GM12878 (cell line): Measurements from ENCODE around the gene MSRB2. TPM values are rescaled to one million over a fixed set of nuclear protein-coding genes. Genes with fewer than 3 reads are reported as not detected.

Experiments used
- ATAC-seq: fragments of 200-7000 bp; cut with Tn5 transposase; 3 replicates; pipeline ENCODE4 v1.9.1; 2020; ENCODE audit warnings: mild to moderate bottlenecking, moderate library complexity
- BruUV-seq: library from RNA; stranded (reverse); fragments of 400-500 nt; replicated peaks from 2 replicates; lab custom pipeline; 2021; lab: Mats Ljungman, UMichigan
- CTCF ChIA-PET: fragments of 300-600 bp; sonication (Branson Sonifier 250); formaldehyde crosslinking; extraction: SDS; loops from one replicate; lab custom pipeline; 2021; ENCODE audit warnings: inconsistent platforms; lab: Yijun Ruan, JAX
- POLR2A ChIA-PET: fragments of 350-600 bp; formaldehyde crosslinking; extraction: SDS; loops from one replicate; lab custom pipeline; 2021; ENCODE audit warnings: inconsistent platforms; lab: Charles Lee
- RAD21 ChIA-PET: fragments of 300-600 bp; sonication (Branson Sonifier 250); formaldehyde crosslinking; loops from one replicate; lab custom pipeline; 2023; ENCODE audit warnings: antibody characterized with exemption; ENCODE audit not compliant: unreplicated experiment; lab: Charles Lee
- SMC1A ChIA-PET: fragments of 300-600 bp; sonication (Branson Sonifier 250); formaldehyde crosslinking; loops from one replicate; lab custom pipeline; 2023; ENCODE audit not compliant: unreplicated experiment, uncharacterized antibody; lab: Charles Lee
- DNase-seq: peaks from one replicate; pipeline ENCODE4 v3.0.0-alpha.2; 2011; ENCODE audit warnings: low read depth, low spot score
- FAIRE-seq: peaks from 3 replicates; lab custom pipeline; 2011; peaks lifted over from hg19 to GRCh38; lab: Jason Lieb, UNC
- H2AFZ ChIP-seq: 2 replicates; pipeline ENCODE4 v1.6.0; 2011; ENCODE audit warnings: low read depth, low read length, control low read depth; ENCODE audit not compliant: control insufficient read depth
- H3K27ac ChIP-seq: 2 replicates; pipeline ENCODE4 v1.5.1; 2011; ENCODE audit warnings: control low read depth; ENCODE audit not compliant: control insufficient read depth, insufficient read depth
- H3K27me3 ChIP-seq, 2 experiments: replicated peaks in 1 of 2; 2 replicates each; pipeline versions ENCODE4 v1.6.0 to v1.6.1; 2011; ENCODE audit warnings: low read length in 1 of 2; ENCODE audit not compliant: control insufficient read depth in 2 of 2, insufficient read depth in 2 of 2
- H3K36me3 ChIP-seq, 2 experiments: 2 replicates each; pipeline ENCODE4 v1.5.1; 2011; ENCODE audit warnings: low read length in 1 of 2; ENCODE audit not compliant: control insufficient read depth in 2 of 2, insufficient read depth in 2 of 2
- H3K4me1 ChIP-seq: 2 replicates; pipeline ENCODE4 v1.6.1; 2011; ENCODE audit warnings: mild to moderate bottlenecking, low read length, moderate library complexity, mixed read lengths; ENCODE audit not compliant: control insufficient read depth, insufficient read depth
- H3K4me2 ChIP-seq: 2 replicates; pipeline ENCODE4 v1.6.0; 2011; ENCODE audit warnings: control low read depth; ENCODE audit not compliant: control insufficient read depth, insufficient read depth
- H3K4me3 ChIP-seq: fragments of 200-600 bp; sonication (generic); 2 replicates; pipeline ENCODE4 v1.5.1; 2016
- H3K79me2 ChIP-seq: 2 replicates; pipeline ENCODE4 v1.6.0; 2011; ENCODE audit warnings: low read length; ENCODE audit not compliant: control insufficient read depth, insufficient read depth
- H3K9ac ChIP-seq: 2 replicates; pipeline ENCODE4 v1.8.0; 2011; ENCODE audit warnings: low read length, control low read depth, mixed read lengths; ENCODE audit not compliant: control insufficient read depth, insufficient read depth
- H3K9me3 ChIP-seq: replicated peaks from 3 replicates; pipeline ENCODE4 v1.5.1; 2011; ENCODE audit warnings: mild to moderate bottlenecking, low read length; ENCODE audit not compliant: control insufficient read depth, insufficient read depth
- H4K20me1 ChIP-seq: 2 replicates; pipeline ENCODE4 v1.6.0; 2011; ENCODE audit not compliant: control insufficient read depth, insufficient read depth
- BACH1 ChIP-seq: fragments of 450-650 bp; IDR thresholded peaks from 2 replicates; pipeline ENCODE4 v1.6.1; 2017; ENCODE audit warnings: mild to moderate bottlenecking, borderline replicate concordance
- ESRRA ChIP-seq: IDR thresholded peaks from 2 replicates; pipeline ENCODE4 v1.6.1; 2012; ENCODE audit warnings: mild to moderate bottlenecking, low read length, improper control_type of control experiment
- MTA2 ChIP-seq: fragments of 450-650 bp; IDR thresholded peaks from 2 replicates; pipeline ENCODE4 v1.6.1; 2016; ENCODE audit warnings: low read depth, mild to moderate bottlenecking, moderate library complexity
- PAX8 ChIP-seq: fragments of 450-650 bp; IDR thresholded peaks from 2 replicates; pipeline ENCODE4 v1.6.1; 2017; ENCODE audit warnings: mild to moderate bottlenecking, moderate library complexity
- PML ChIP-seq: IDR thresholded peaks from 2 replicates; pipeline ENCODE4 v1.6.1; 2012; ENCODE audit warnings: low read length, inconsistent platforms
- RBBP5 ChIP-seq: fragments of 200-600 bp; sonication (generic); conservative IDR thresholded peaks from 2 replicates; pipeline ENCODE4 v1.6.1; 2016
- RUNX3 ChIP-seq: IDR thresholded peaks from 2 replicates; pipeline ENCODE4 v1.6.1; 2012; ENCODE audit warnings: low read length, inconsistent platforms
- TARDBP ChIP-seq: IDR thresholded peaks from 2 replicates; pipeline ENCODE4 v1.6.1; 2016; ENCODE audit warnings: borderline replicate concordance
- TCF3 ChIP-seq: IDR thresholded peaks from 2 replicates; pipeline ENCODE4 v1.6.1; 2012; ENCODE audit warnings: low read depth, mild to moderate bottlenecking, low read length, borderline replicate concordance; ENCODE audit not compliant: insufficient read depth
- WGBS: methylation state at CpG from one replicate; pipeline ENCODE4 v1.1.6; 2016; ENCODE audit warnings: low lambda C conversion rate; ENCODE audit not compliant: insufficient replicate concordance, insufficient coverage; ENCODE audit errors: missing lambda C conversion rate; 5-methylcytosine and 5-hydroxymethylcytosine counted together
- in situ Hi-C: fragments of 300-500 bp; cut with MboI; formaldehyde crosslinking; loops from 9 replicates; pipeline ENCODE4 v1.14.3; 2018; ENCODE audit warnings: mixed read lengths
- intact Hi-C: fragments of 100-400 bp; cut with micrococcal nuclease; formaldehyde crosslinking; loops from one replicate; pipeline ENCODE4 v1.14.2; 2022; ENCODE audit not compliant: unreplicated experiment
- polyA plus RNA-seq, 11 experiments: library from polyadenylated mRNA; depleted of rRNA in 4 of 11; unstranded in 6 of 11; stranded (reverse) in 5 of 11; fragments of >200 nt; fragmentation: Nextera tagmentation in 4 of 11; fragmentation: Illumina TruSeq in 1 of 11; extraction: Ambion mirVana in 4 of 11; extraction: Trizol in 1 of 11; gene quantifications; 1 replicate in 1 of 11; 2 replicates in 10 of 11; pipeline versions ENCODE4 v1.2.1 to v1.2.3, GENCODE V29; 2011 to 2016; ENCODE audit warnings: inconsistent platforms in 2 of 11, missing spikeins in 2 of 11, low read depth in 1 of 11
- total RNA-seq, 4 experiments: library from RNA; depleted of rRNA in 3 of 4; stranded (reverse); fragments of >200 nt in 3 of 4; fragmentation: Illumina TruSeq in 1 of 4; extraction: Trizol in 1 of 4; gene quantifications; 2 replicates each; pipeline versions ENCODE4 v1.2.1 to v1.2.3, GENCODE V29; 2013 to 2021
- TF ChIP-seq, protein P1 (sequence below): fragments of 450-650 bp; IDR thresholded peaks from 2 replicates; pipeline ENCODE4 v1.6.1; 2017; ENCODE audit warnings: antibody characterized with exemption, mild to moderate bottlenecking, moderate library complexity
- TF ChIP-seq, protein P2 (sequence below): IDR thresholded peaks from 2 replicates; pipeline ENCODE4 v1.6.1; 2012; ENCODE audit warnings: improper control_type of control experiment, low read depth, low read length; ENCODE audit not compliant: insufficient replicate concordance
- TF ChIP-seq, protein P3 (sequence below): fragments of 450-650 bp; formaldehyde crosslinking; IDR thresholded peaks from 2 replicates; pipeline ENCODE4 v1.5.0; 2022; ENCODE audit warnings: mild to moderate bottlenecking, missing genetic modification characterization

MSRB2 gene
- total and polyA plus RNA-seq, 10 of the 15 experiments (the other 5 are each of a cell fraction or from before 2014, with no cell fraction given), result 1.5 to 18.6 (median 6.2) TPM

DNA sequence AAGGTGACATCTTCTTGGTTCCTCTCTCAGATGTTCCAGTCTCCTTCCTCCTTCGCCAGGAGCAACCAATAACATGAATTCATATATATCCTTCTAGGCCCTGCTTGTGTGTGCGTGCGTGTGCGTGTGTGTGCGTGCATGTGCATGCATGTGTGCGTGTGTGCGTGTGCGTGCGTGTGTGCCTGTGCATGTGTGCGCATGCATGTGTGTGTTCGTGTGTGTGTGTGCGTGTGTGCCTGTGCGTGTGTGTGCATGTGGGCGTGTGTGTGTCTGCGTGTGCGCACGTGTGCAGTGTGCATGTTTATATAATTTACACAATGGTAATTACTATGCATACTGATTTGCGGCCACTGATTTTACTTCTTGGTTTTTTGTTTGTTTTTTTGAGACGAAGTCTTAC, 52.8 kb downstream of the MSRB2 start (continued):
- TF ChIP-seq PML, result no peak
- TF ChIP-seq BACH1, result no peak
- TF ChIP-seq TCF3, result peak; percentile 67; the same call in 1 of the 2 replicates

DNA sequence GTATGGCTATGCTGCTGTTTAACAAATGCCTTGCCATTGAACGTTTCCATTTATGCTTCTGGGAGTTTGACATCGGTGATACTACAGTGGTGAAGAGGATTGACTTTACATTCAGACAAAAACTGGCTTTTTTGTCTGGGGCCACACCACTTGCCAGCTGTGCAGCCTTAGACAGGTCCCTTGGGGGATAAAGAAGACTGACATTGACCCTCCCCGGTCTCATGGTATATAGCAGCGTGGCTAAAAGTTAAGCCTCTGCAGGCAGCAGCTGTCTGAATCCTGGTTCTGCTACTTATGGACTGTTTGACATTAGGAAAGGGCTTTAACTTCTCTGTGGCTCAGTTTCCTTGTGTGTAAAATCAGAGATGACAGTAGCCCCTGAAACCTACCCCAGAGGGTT, 54.7 kb downstream of the MSRB2 start:
- H3K27me3 ChIP-seq, result no peaks in the 10 kb centered on the region
- no peak overlapping the region for H3K4me2 ChIP-seq
- ChIA-PET POLR2A (no interaction called here), RAD21 (no interaction called here), CTCF (no interaction called here), SMC1A (no interaction called here)
- no peaks in the 10 kb centered on the region for H4K20me1 ChIP-seq
- H3K27ac ChIP-seq, result no peak overlapping the region
- H3K9ac ChIP-seq, result no peak overlapping the region
- H3K4me1 ChIP-seq, result no peaks in the 10 kb centered on the region; the same call in 1 of the 2 replicates
- no peak overlapping the region for H2AFZ ChIP-seq
- no peak for ATAC-seq
- in situ Hi-C loops (no loop called here), intact Hi-C loops (no loop called here)
- WGBS, result 30% methylated on average over 4 of the region's 4 CpGs
- DNase-seq, result no peak
- BruUV-seq, result no TSS peak
- H3K36me3 ChIP-seq, result no peaks in the 10 kb centered on the region
- no peak for FAIRE-seq
- H3K4me3 ChIP-seq, result no peak overlapping the region
- H3K9me3 ChIP-seq, result no peaks in the 10 kb centered on the region
- no peaks in the 10 kb centered on the region for H3K79me2 ChIP-seq
- TF ChIP-seq TARDBP (no peak), MTA2 (no peak), ESRRA (no peak), RBBP5 (no peak), PAX8 (no peak), TCF3 (no peak), RUNX3 (no peak)
- TF ChIP-seq, protein P1, sequence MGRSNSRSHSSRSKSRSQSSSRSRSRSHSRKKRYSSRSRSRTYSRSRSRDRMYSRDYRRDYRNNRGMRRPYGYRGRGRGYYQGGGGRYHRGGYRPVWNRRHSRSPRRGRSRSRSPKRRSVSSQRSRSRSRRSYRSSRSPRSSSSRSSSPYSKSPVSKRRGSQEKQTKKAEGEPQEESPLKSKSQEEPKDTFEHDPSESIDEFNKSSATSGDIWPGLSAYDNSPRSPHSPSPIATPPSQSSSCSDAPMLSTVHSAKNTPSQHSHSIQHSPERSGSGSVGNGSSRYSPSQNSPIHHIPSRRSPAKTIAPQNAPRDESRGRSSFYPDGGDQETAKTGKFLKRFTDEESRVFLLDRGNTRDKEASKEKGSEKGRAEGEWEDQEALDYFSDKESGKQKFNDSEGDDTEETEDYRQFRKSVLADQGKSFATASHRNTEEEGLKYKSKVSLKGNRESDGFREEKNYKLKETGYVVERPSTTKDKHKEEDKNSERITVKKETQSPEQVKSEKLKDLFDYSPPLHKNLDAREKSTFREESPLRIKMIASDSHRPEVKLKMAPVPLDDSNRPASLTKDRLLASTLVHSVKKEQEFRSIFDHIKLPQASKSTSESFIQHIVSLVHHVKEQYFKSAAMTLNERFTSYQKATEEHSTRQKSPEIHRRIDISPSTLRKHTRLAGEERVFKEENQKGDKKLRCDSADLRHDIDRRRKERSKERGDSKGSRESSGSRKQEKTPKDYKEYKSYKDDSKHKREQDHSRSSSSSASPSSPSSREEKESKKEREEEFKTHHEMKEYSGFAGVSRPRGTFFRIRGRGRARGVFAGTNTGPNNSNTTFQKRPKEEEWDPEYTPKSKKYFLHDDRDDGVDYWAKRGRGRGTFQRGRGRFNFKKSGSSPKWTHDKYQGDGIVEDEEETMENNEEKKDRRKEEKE, result no peak
- TF ChIP-seq, protein P2, sequence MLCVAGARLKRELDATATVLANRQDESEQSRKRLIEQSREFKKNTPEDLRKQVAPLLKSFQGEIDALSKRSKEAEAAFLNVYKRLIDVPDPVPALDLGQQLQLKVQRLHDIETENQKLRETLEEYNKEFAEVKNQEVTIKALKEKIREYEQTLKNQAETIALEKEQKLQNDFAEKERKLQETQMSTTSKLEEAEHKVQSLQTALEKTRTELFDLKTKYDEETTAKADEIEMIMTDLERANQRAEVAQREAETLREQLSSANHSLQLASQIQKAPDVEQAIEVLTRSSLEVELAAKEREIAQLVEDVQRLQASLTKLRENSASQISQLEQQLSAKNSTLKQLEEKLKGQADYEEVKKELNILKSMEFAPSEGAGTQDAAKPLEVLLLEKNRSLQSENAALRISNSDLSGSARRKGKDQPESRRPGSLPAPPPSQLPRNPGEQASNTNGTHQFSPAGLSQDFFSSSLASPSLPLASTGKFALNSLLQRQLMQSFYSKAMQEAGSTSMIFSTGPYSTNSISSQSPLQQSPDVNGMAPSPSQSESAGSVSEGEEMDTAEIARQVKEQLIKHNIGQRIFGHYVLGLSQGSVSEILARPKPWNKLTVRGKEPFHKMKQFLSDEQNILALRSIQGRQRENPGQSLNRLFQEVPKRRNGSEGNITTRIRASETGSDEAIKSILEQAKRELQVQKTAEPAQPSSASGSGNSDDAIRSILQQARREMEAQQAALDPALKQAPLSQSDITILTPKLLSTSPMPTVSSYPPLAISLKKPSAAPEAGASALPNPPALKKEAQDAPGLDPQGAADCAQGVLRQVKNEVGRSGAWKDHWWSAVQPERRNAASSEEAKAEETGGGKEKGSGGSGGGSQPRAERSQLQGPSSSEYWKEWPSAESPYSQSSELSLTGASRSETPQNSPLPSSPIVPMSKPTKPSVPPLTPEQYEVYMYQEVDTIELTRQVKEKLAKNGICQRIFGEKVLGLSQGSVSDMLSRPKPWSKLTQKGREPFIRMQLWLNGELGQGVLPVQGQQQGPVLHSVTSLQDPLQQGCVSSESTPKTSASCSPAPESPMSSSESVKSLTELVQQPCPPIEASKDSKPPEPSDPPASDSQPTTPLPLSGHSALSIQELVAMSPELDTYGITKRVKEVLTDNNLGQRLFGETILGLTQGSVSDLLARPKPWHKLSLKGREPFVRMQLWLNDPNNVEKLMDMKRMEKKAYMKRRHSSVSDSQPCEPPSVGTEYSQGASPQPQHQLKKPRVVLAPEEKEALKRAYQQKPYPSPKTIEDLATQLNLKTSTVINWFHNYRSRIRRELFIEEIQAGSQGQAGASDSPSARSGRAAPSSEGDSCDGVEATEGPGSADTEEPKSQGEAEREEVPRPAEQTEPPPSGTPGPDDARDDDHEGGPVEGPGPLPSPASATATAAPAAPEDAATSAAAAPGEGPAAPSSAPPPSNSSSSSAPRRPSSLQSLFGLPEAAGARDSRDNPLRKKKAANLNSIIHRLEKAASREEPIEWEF, result no peak
- TF ChIP-seq, protein P3, sequence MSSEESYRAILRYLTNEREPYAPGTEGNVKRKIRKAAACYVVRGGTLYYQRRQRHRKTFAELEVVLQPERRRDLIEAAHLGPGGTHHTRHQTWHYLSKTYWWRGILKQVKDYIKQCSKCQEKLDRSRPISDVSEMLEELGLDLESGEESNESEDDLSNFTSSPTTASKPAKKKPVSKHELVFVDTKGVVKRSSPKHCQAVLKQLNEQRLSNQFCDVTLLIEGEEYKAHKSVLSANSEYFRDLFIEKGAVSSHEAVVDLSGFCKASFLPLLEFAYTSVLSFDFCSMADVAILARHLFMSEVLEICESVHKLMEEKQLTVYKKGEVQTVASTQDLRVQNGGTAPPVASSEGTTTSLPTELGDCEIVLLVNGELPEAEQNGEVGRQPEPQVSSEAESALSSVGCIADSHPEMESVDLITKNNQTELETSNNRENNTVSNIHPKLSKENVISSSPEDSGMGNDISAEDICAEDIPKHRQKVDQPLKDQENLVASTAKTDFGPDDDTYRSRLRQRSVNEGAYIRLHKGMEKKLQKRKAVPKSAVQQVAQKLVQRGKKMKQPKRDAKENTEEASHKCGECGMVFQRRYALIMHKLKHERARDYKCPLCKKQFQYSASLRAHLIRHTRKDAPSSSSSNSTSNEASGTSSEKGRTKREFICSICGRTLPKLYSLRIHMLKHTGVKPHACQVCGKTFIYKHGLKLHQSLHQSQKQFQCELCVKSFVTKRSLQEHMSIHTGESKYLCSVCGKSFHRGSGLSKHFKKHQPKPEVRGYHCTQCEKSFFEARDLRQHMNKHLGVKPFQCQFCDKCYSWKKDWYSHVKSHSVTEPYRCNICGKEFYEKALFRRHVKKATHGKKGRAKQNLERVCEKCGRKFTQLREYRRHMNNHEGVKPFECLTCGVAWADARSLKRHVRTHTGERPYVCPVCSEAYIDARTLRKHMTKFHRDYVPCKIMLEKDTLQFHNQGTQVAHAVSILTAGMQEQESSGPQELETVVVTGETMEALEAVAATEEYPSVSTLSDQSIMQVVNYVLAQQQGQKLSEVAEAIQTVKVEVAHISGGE (CRISPR knock-in tag), result no peak
